ENCODE results near the gene KIF1A. TPM values are rescaled to one million over a fixed set of nuclear protein-coding genes. Genes with fewer than 3 reads are reported as not detected.
A peak's percentile ranks its signal among the peaks of the same experiment; 100 is the strongest.

Gene KIF1A
- total and polyA plus RNA-seq, 2 of the 13 experiments (the other 11 are each of a cell fraction or from before 2014, with no cell fraction given): 0.01 TPM; not detected in 1

DNA sequence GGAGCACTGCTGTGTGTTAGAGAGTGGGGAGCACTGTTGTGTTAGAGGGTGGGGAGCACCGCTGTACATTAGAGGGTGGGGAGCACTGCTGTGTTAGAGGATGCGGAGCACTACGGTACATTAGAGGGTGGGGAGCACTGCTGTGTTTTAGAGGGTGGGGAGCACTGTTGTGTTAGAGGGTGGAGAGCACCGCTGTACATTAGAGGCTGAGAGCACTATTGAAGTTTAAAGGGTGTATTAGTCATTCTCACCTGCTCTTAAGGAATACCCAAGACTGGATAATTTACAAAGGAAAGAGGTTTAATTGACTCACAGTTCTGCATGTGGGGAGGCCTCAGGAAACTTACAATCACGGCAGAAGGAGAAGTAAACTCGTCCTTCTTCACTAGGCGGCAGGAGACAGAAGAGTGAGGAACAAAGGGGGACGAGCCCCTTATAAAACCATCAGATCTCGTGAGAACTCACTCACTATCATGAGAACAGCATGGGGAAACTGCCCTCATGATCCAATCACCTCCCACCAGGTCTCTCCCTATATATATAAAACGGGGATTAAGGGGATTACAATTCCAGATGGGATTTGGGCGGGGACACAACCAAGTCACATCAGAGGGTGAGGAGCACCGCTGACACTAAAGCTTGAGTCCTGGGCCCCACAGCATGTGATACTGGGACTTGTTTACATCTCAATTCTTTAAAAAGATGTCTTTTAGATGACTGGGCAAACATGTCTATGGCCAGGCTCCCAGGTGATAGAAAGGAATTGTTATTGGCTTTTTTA, 29.1 kb upstream of the KIF1A start:
- Histone ChIP-seq H4K20me1 (ENCODE audit: insufficient read depth, low read length) (no peaks in the 10 kb centered on the region), H3K4me3 (replicated peaks in 1 of 3; ENCODE audit: insufficient read depth in 1 of 3, low read depth in 2 of 3, low read length in 3 of 3) (no peak overlapping the region), H3K27ac (ENCODE audit: extremely low read length, insufficient read depth, low read length) (no peak overlapping the region), H2AFZ (ENCODE audit: low read length) (no peak overlapping the region), H3K4me2 (ENCODE audit: low read depth, low read length) (no peak overlapping the region), H3K9me3 (ENCODE audit: low read length) (no peaks in the 10 kb centered on the region), H3K4me1 (ENCODE audit: insufficient read depth, low read length) (peaks cover 7% of the 10 kb centered on the region; the same call in 1 of the 2 replicates), H3K27me3 (ENCODE audit: control insufficient read depth in 1 of 2, insufficient read depth in 2 of 2, low read length in 2 of 2) (peaks cover 3 to 40% of the 10 kb centered on the region in 2 experiments), H3K79me2 (ENCODE audit: insufficient read depth, low read length) (no peaks in the 10 kb centered on the region), H3K36me3 (replicated peaks in 1 of 2; ENCODE audit: control insufficient read depth in 1 of 2, insufficient read depth in 2 of 2, low read length in 2 of 2) (no peaks in the 10 kb centered on the region), H3K9ac (ENCODE audit: insufficient read depth, low read depth, low read length) (no peak overlapping the region)
- ChIA-PET CTCF (ENCODE audit: low intra/inter-chr PET ratio, low total read pairs) (no interaction called here), POLR2A (no interaction called here)
- ATAC-seq: no peak
- WGBS (ENCODE audit: low lambda C conversion rate): 39% methylated on average over 12 of the region's 12 CpGs
- no TSS peak for BruUV-seq (replicated peaks)
- no peak for FAIRE-seq
- DNase-seq (ENCODE audit: low spot score): no peak
- in situ Hi-C loops (cut with HindIII; ENCODE audit: extremely low pct_ligation_motif_present, low pct_unique_long_range_greater_than_20kb): loop anchor here (5.0 kb wide), 1 partner anchor 148 kb away; the partner anchor contains the start of gene SNED1
- TF ChIP-seq, protein P1, sequence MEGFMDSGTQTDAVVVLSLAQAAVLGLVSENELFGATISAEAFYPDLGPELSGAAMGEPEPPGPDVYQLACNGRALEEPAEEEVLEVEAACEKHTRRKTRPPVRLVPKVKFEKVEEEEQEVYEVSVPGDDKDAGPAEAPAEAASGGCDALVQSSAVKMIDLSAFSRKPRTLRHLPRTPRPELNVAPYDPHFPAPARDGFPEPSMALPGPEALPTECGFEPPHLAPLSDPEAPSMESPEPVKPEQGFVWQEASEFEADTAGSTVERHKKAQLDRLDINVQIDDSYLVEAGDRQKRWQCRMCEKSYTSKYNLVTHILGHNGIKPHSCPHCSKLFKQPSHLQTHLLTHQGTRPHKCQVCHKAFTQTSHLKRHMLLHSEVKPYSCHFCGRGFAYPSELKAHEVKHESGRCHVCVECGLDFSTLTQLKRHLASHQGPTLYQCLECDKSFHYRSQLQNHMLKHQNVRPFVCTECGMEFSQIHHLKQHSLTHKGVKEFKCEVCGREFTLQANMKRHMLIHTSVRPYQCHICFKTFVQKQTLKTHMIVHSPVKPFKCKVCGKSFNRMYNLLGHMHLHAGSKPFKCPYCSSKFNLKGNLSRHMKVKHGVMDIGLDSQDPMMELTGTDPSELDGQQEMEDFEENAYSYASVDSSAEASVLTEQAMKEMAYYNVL (CRISPR knock-in tag; IDR thresholded peaks at IDR 0.05; ENCODE audit: borderline replicate concordance): no peak
- peak; percentile 93 for TF ChIP-seq ZNF263 (CRISPR knock-in tag; IDR thresholded peaks at IDR 0.05)
- intact Hi-C loops (cut with micrococcal nuclease; ENCODE audit: unreplicated experiment): no loop called here

- in situ Hi-C loops (cut with HindIII; ENCODE audit: extremely low pct_ligation_motif_present, low pct_unique_long_range_greater_than_20kb): loop anchor here (5.0 kb wide), 1 partner anchor 149 kb away; the partner anchor contains the start of gene SNED1
- 74% methylated on average over 13 of the region's 13 CpGs for WGBS (ENCODE audit: low lambda C conversion rate)
- peak; percentile 8 for FAIRE-seq
Observed at GRCh38 chr2:240847817-240848216, 27.8 kb upstream of the KIF1A start.

More at GRCh38 chr2:240847817-240848216, 27.8 kb upstream of the KIF1A start:
- TF ChIP-seq HOXA9 (CRISPR knock-in tag; IDR thresholded peaks at IDR 0.05; ENCODE audit: borderline replicate concordance): no peak
- TF ChIP-seq ZNF263 (CRISPR knock-in tag; IDR thresholded peaks at IDR 0.05): peak; percentile 84
- ChIA-PET CTCF (ENCODE audit: low intra/inter-chr PET ratio, low total read pairs) (no interaction called here), POLR2A (no interaction called here)
- no peak overlapping the region for H2AFZ ChIP-seq (ENCODE audit: low read length)
- no TSS peak for BruUV-seq (replicated peaks)
- no peaks in the 10 kb centered on the region for H3K79me2 ChIP-seq (ENCODE audit: insufficient read depth, low read length)
- H3K27me3 ChIP-seq (ENCODE audit: control insufficient read depth in 1 of 2, insufficient read depth in 2 of 2, low read length in 2 of 2): peaks cover 0 to 44% of the 10 kb centered on the region in 2 experiments
- H3K4me1 ChIP-seq (ENCODE audit: insufficient read depth, low read length): peaks cover 7% of the 10 kb centered on the region; the same call in 1 of the 2 replicates
- DNase-seq (ENCODE audit: low spot score) (no peak), ATAC-seq (no peak)
- H3K4me3 ChIP-seq (replicated peaks in 1 of 3; ENCODE audit: insufficient read depth in 1 of 3, low read depth in 2 of 3, low read length in 3 of 3): no peak overlapping the region
- no peak overlapping the region for H3K4me2 ChIP-seq (ENCODE audit: low read depth, low read length)
- no peak overlapping the region for H3K27ac ChIP-seq (ENCODE audit: extremely low read length, insufficient read depth, low read length)
- intact Hi-C loops (cut with micrococcal nuclease; ENCODE audit: unreplicated experiment): no loop called here
- no peaks in the 10 kb centered on the region for H3K36me3 ChIP-seq (replicated peaks in 1 of 2; ENCODE audit: control insufficient read depth in 1 of 2, insufficient read depth in 2 of 2, low read length in 2 of 2)
- H3K9ac ChIP-seq (ENCODE audit: insufficient read depth, low read depth, low read length): no peak overlapping the region
- no peaks in the 10 kb centered on the region for H4K20me1 ChIP-seq (ENCODE audit: insufficient read depth, low read length)
- no peaks in the 10 kb centered on the region for H3K9me3 ChIP-seq (ENCODE audit: low read length)
